GM23338 (cell line): Measurements from ENCODE around the gene CD9. TPM values are rescaled to one million over a fixed set of nuclear protein-coding genes. Genes with fewer than 3 reads are reported as not detected.

Experiments
- ATAC-seq: fragments of 200-7000 bp; cut with Tn5 transposase; 3 replicates; pipeline ENCODE4 v1.9.1; 2020
- DNase-seq: peaks from one replicate; pipeline ENCODE4 v3.0.0-alpha.2; 2015; ENCODE audit warnings: low spot score
- H2AFZ ChIP-seq: fragments of 200-600 bp; sonication (generic); 2 replicates; pipeline ENCODE4 v1.8.0; 2016; ENCODE audit warnings: antibody characterized with exemption, mild to moderate bottlenecking, moderate library complexity
- H3F3A ChIP-seq: fragments of 200-600 bp; sonication (generic); replicated peaks from 2 replicates; pipeline ENCODE4 v1.8.0; 2017; ENCODE audit warnings: antibody characterized with exemption, mixed run types, low read depth
- H3K27ac ChIP-seq: fragments of 200-600 bp; sonication (generic); 2 replicates; pipeline ENCODE4 v1.6.1; 2016; ENCODE audit warnings: low read depth
- H3K27me3 ChIP-seq: fragments of 200-600 bp; sonication (generic); 2 replicates; pipeline ENCODE4 v1.8.0; 2016; ENCODE audit warnings: mild to moderate bottlenecking, mixed run types, moderate library complexity; ENCODE audit not compliant: insufficient read depth
- H3K36me3 ChIP-seq: fragments of 200-600 bp; sonication (generic); 2 replicates; pipeline ENCODE4 v1.8.0; 2016; ENCODE audit warnings: mild to moderate bottlenecking; ENCODE audit not compliant: insufficient read depth
- H3K4me1 ChIP-seq: fragments of 200-600 bp; sonication (generic); 2 replicates; pipeline ENCODE4 v1.8.0; 2016; ENCODE audit warnings: mild to moderate bottlenecking, moderate library complexity; ENCODE audit not compliant: insufficient read depth
- H3K4me2 ChIP-seq: fragments of 200-600 bp; sonication (generic); 2 replicates; pipeline ENCODE4 v1.7.1; 2017; ENCODE audit warnings: mixed run types
- H3K4me3 ChIP-seq: fragments of 200-600 bp; sonication (generic); 2 replicates; pipeline ENCODE4 v1.6.1; 2016; ENCODE audit warnings: mixed run types
- H3K79me2 ChIP-seq: fragments of 200-600 bp; sonication (generic); replicated peaks from 2 replicates; pipeline ENCODE4 v1.8.0; 2017; ENCODE audit warnings: mild to moderate bottlenecking; ENCODE audit not compliant: insufficient read depth
- H3K9me2 ChIP-seq: fragments of 200-600 bp; sonication (generic); 2 replicates; pipeline ENCODE4 v1.8.0; 2017; ENCODE audit not compliant: insufficient read depth
- H4K20me1 ChIP-seq: fragments of 200-600 bp; sonication (generic); replicated peaks from 2 replicates; pipeline ENCODE4 v1.8.0; 2017; ENCODE audit warnings: mild to moderate bottlenecking; ENCODE audit not compliant: insufficient read depth
- H3K27ac Mint-ChIP-seq: 2 replicates; pipeline ENCODE4 v1.8.0; 2020; ENCODE audit warnings: inconsistent platforms, mild to moderate bottlenecking, moderate library complexity, mixed read lengths
- H3K27me3 Mint-ChIP-seq: 3 replicates; pipeline ENCODE4 v1.8.0; 2022; ENCODE audit warnings: low read depth, mild to moderate bottlenecking, moderate library complexity, mixed read lengths, inconsistent platforms; ENCODE audit not compliant: insufficient read depth, poor library complexity
- H3K36me3 Mint-ChIP-seq: 3 replicates; pipeline ENCODE4 v1.8.0; 2021; ENCODE audit warnings: low read depth, mild to moderate bottlenecking, inconsistent platforms, moderate library complexity, mixed read lengths
- H3K4me1 Mint-ChIP-seq: 3 replicates; pipeline ENCODE4 v1.8.0; 2020; ENCODE audit warnings: mild to moderate bottlenecking, inconsistent platforms, mixed read lengths
- H3K4me3 Mint-ChIP-seq: 3 replicates; pipeline ENCODE4 v1.8.0; 2021; ENCODE audit warnings: moderate library complexity, mild to moderate bottlenecking, inconsistent platforms, mixed read lengths
- H3K9me3 Mint-ChIP-seq: 3 replicates; pipeline ENCODE4 v1.8.0; 2020; ENCODE audit warnings: moderate library complexity, mild to moderate bottlenecking, inconsistent platforms, mixed read lengths
- EZH2 ChIP-seq: fragments of 200-600 bp; sonication (generic); IDR thresholded peaks from one replicate; pipeline ENCODE4 v1.8.0; 2017; ENCODE audit warnings: antibody characterized with exemption, mild to moderate bottlenecking, low read depth; ENCODE audit not compliant: unreplicated experiment
- EZH2phosphoT487 ChIP-seq: fragments of 200-600 bp; sonication (generic); IDR thresholded peaks from one replicate; pipeline ENCODE4 v1.8.1; 2018; ENCODE audit warnings: antibody characterized with exemption; ENCODE audit not compliant: unreplicated experiment
- JUNB ChIP-seq: IDR thresholded peaks from one replicate; pipeline ENCODE4 v1.6.1; 2016; ENCODE audit warnings: antibody characterized with exemption; ENCODE audit not compliant: unreplicated experiment
- STAT1 ChIP-seq: IDR thresholded peaks from one replicate; pipeline ENCODE4 v1.6.1; 2016; ENCODE audit warnings: antibody characterized with exemption; ENCODE audit not compliant: unreplicated experiment
- polyA plus RNA-seq: library from polyadenylated mRNA; unstranded; fragments of >200 nt; fragmentation: Nextera tagmentation; extraction: Ambion mirVana; gene quantifications from 2 replicates; pipeline ENCODE4 v1.2.1, GENCODE V29; 2016
- total RNA-seq: library from RNA; depleted of rRNA; stranded (reverse); fragments of >200 nt; shearing (Covaris generic); gene quantifications from 2 replicates; pipeline ENCODE4 v1.2.3, GENCODE V29; 2014
- TF ChIP-seq, protein P1 (sequence below): fragments of 250-450 bp; sonication (Bioruptor Pico); IDR thresholded peaks from 2 replicates; pipeline ENCODE4 v1.5.0; 2020; ENCODE audit warnings: mild to moderate bottlenecking, moderate library complexity
- TF ChIP-seq, protein P2 (sequence below): IDR thresholded peaks from 2 replicates; pipeline ENCODE4 v1.6.1; 2016; ENCODE audit warnings: antibody characterized with exemption

Gene CD9
- total and polyA plus RNA-seq, 2 experiments from 2014 or later, result 222 to 251 TPM

GRCh38 chr12:6235499-6235898 is 35.3 kb downstream of the CD9 start (continued):
- TF ChIP-seq, protein P1, sequence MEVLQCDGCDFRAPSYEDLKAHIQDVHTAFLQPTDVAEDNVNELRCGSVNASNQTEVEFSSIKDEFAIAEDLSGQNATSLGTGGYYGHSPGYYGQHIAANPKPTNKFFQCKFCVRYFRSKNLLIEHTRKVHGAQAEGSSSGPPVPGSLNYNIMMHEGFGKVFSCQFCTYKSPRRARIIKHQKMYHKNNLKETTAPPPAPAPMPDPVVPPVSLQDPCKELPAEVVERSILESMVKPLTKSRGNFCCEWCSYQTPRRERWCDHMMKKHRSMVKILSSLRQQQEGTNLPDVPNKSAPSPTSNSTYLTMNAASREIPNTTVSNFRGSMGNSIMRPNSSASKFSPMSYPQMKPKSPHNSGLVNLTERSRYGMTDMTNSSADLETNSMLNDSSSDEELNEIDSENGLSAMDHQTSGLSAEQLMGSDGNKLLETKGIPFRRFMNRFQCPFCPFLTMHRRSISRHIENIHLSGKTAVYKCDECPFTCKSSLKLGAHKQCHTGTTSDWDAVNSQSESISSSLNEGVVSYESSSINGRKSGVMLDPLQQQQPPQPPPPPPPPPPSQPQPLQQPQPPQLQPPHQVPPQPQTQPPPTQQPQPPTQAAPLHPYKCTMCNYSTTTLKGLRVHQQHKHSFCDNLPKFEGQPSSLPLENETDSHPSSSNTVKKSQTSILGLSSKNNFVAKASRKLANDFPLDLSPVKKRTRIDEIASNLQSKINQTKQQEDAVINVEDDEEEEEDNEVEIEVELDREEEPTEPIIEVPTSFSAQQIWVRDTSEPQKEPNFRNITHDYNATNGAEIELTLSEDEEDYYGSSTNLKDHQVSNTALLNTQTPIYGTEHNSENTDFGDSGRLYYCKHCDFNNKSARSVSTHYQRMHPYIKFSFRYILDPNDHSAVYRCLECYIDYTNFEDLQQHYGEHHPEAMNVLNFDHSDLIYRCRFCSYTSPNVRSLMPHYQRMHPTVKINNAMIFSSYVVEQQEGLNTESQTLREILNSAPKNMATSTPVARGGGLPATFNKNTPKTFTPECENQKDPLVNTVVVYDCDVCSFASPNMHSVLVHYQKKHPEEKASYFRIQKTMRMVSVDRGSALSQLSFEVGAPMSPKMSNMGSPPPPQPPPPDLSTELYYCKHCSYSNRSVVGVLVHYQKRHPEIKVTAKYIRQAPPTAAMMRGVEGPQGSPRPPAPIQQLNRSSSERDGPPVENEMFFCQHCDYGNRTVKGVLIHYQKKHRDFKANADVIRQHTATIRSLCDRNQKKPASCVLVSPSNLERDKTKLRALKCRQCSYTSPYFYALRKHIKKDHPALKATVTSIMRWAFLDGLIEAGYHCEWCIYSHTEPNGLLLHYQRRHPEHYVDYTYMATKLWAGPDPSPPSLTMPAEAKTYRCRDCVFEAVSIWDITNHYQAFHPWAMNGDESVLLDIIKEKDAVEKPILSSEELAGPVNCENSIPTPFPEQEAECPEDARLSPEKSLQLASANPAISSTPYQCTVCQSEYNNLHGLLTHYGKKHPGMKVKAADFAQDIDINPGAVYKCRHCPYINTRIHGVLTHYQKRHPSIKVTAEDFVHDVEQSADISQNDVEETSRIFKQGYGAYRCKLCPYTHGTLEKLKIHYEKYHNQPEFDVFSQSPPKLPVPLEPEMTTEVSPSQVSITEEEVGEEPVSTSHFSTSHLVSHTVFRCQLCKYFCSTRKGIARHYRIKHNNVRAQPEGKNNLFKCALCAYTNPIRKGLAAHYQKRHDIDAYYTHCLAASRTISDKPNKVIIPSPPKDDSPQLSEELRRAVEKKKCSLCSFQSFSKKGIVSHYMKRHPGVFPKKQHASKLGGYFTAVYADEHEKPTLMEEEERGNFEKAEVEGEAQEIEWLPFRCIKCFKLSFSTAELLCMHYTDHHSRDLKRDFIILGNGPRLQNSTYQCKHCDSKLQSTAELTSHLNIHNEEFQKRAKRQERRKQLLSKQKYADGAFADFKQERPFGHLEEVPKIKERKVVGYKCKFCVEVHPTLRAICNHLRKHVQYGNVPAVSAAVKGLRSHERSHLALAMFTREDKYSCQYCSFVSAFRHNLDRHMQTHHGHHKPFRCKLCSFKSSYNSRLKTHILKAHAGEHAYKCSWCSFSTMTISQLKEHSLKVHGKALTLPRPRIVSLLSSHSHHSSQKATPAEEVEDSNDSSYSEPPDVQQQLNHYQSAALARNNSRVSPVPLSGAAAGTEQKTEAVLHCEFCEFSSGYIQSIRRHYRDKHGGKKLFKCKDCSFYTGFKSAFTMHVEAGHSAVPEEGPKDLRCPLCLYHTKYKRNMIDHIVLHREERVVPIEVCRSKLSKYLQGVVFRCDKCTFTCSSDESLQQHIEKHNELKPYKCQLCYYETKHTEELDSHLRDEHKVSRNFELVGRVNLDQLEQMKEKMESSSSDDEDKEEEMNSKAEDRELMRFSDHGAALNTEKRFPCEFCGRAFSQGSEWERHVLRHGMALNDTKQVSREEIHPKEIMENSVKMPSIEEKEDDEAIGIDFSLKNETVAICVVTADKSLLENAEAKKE (CRISPR knock-in tag), result no peak

- no peaks in the 10 kb centered on the region for H3K9me2 ChIP-seq
- H3F3A ChIP-seq, result peaks cover 4% of the 10 kb centered on the region; the same call in 1 of the 2 replicates
- Mint-ChIP-seq H3K4me3 (no peak overlapping the region), H3K4me1 (peaks cover 19% of the 10 kb centered on the region), H3K27ac (no peak overlapping the region), H3K27me3 (peaks cover 8% of the 10 kb centered on the region), H3K9me3 (no peaks in the 10 kb centered on the region), H3K36me3 (peaks cover 76% of the 10 kb centered on the region)
- ATAC-seq (no peak), DNase-seq (no peak)
- H3K4me2 ChIP-seq, result no peak overlapping the region
- no peak overlapping the region for H3K27ac ChIP-seq
- peaks cover 6% of the 10 kb centered on the region for H3K79me2 ChIP-seq
- H3K4me1 ChIP-seq, result peaks cover 11% of the 10 kb centered on the region; the same call in 1 of the 2 replicates
- H3K4me3 ChIP-seq, result no peak overlapping the region
- no peaks in the 10 kb centered on the region for H3K27me3 ChIP-seq
- H2AFZ ChIP-seq, result no peak overlapping the region
- H3K36me3 ChIP-seq, result peaks cover 34% of the 10 kb centered on the region
- peaks cover 10% of the 10 kb centered on the region for H4K20me1 ChIP-seq
- TF ChIP-seq EZH2phosphoT487 (no peak), JUNB (no peak), EZH2 (no peak), STAT1 (no peak)
- TF ChIP-seq, protein P1 (CRISPR knock-in tag), result no peak
- TF ChIP-seq, protein P2, sequence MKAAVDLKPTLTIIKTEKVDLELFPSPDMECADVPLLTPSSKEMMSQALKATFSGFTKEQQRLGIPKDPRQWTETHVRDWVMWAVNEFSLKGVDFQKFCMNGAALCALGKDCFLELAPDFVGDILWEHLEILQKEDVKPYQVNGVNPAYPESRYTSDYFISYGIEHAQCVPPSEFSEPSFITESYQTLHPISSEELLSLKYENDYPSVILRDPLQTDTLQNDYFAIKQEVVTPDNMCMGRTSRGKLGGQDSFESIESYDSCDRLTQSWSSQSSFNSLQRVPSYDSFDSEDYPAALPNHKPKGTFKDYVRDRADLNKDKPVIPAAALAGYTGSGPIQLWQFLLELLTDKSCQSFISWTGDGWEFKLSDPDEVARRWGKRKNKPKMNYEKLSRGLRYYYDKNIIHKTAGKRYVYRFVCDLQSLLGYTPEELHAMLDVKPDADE, result no peak
Observed at GRCh38 chr12:6235906-6236640, 35.9 kb downstream of the CD9 start.
